Tibial artery (tissue), 4 donors: Measurements from ENCODE around the gene SETBP1.

Experiments
- DNase-seq, 2 donors: peaks; one replicate each; pipeline ENCODE4 v3.0.0-alpha.2; 2019
- H3K27ac ChIP-seq, 2 donors: fragments of 200-600 bp; sonication (generic) in 1 of 2; 1 replicate in 1 of 2; 2 replicates in 1 of 2; pipeline ENCODE4 v1.5.1; 2018 to 2019; ENCODE audit warnings: mild to moderate bottlenecking in 1 of 2
- H3K27me3 ChIP-seq, 2 donors: fragments of 200-600 bp; sonication (generic) in 1 of 2; one replicate each; pipeline versions ENCODE4 v1.5.1 to v1.6.0; 2016 to 2019
- H3K36me3 ChIP-seq, 3 donors: fragments of 200-600 bp; sonication (generic) in 2 of 3; one replicate each; pipeline ENCODE4 v1.5.1; 2016 to 2019; ENCODE audit warnings: mild to moderate bottlenecking in 2 of 3
- H3K4me1 ChIP-seq, 4 donors: fragments of 200-600 bp; sonication (generic) in 2 of 4; 1 replicate in 3 of 4; 2 replicates in 1 of 4; pipeline ENCODE4 v1.5.1; 2016 to 2019
- H3K4me3 ChIP-seq, 2 donors: fragments of 200-600 bp; sonication (generic) in 1 of 2; 1 replicate in 1 of 2; 2 replicates in 1 of 2; pipeline ENCODE4 v1.5.1; 2018 to 2019; ENCODE audit warnings: mild to moderate bottlenecking in 2 of 2
- H3K9me3 ChIP-seq, 3 donors: fragments of 200-600 bp; sonication (generic) in 1 of 3; one replicate each; pipeline ENCODE4 v1.5.1; 2016 to 2019
- CTCF ChIP-seq, 2 experiments: fragments of 200-600 bp in 1 of 2; fragments of 450-650 bp in 1 of 2; IDR thresholded peaks; one replicate each; pipeline ENCODE4 v1.5.1; 2017 to 2019; ENCODE audit warnings: antibody characterized with exemption in 2 of 2, mild to moderate bottlenecking in 1 of 2, moderate library complexity in 1 of 2
- intact Hi-C: fragments of 100-400 bp; cut with DNase I; formaldehyde crosslinking; loops from one replicate; pipeline ENCODE4 v1.15.0; 2023; ENCODE audit warnings: low total_unique reads

The SETBP1 gene

GRCh38 chr18:45112682-45113081, 432.0 kb downstream of the SETBP1 start:
- intact Hi-C loops, result no loop called here
- H3K27me3 ChIP-seq, result no peaks in the 10 kb centered on the region
- no peaks in the 10 kb centered on the region for H3K9me3 ChIP-seq
- H3K4me3 ChIP-seq, result no peak overlapping the region
- H3K4me1 ChIP-seq, result no peaks in the 10 kb centered on the region
- no peak for DNase-seq
- TF ChIP-seq CTCF (IDR thresholded peaks at IDR 0.05), result no peak
- no peaks in the 10 kb centered on the region for H3K36me3 ChIP-seq
- H3K27ac ChIP-seq, result no peak overlapping the region

GRCh38 chr18:45116116-45116515, 435.4 kb downstream of the SETBP1 start:
- no peak for TF ChIP-seq CTCF (IDR thresholded peaks at IDR 0.05)
- Histone ChIP-seq H3K36me3 (no peaks in the 10 kb centered on the region), H3K27me3 (no peaks in the 10 kb centered on the region), H3K4me3 (no peak overlapping the region), H3K9me3 (no peaks in the 10 kb centered on the region), H3K27ac (no peak overlapping the region), H3K4me1 (no peaks in the 10 kb centered on the region)
- intact Hi-C loops, result no loop called here
- no peak for DNase-seq
